CD14-positive monocyte (primary cell): ENCODE data around the gene KRT38. TPM values are rescaled to one million over a fixed set of nuclear protein-coding genes. Genes with fewer than 3 reads are reported as not detected.
A peak's percentile ranks its signal among the peaks of the same experiment; 100 is the strongest.

Experiments
- DNase-seq, 3 donors: peaks; one replicate each; pipeline ENCODE4 v3.0.0-alpha.2; 2011 to 2022
- H2AFZ ChIP-seq: 2 replicates; pipeline ENCODE4 v1.6.0; 2012; ENCODE audit warnings: mild to moderate bottlenecking, low read depth, low read length, inconsistent platforms; ENCODE audit not compliant: insufficient read depth, poor library complexity, severe bottlenecking
- H3K27ac ChIP-seq, 2 donors: 1 replicate in 1 of 2; 2 replicates in 1 of 2; pipeline ENCODE4 v1.5.1; 2012 to 2013; ENCODE audit warnings: low read length in 2 of 2, control low read depth in 1 of 2, inconsistent platforms in 1 of 2, low read depth in 1 of 2, mild to moderate bottlenecking in 1 of 2
- H3K27me3 ChIP-seq, 2 donors: one replicate each; pipeline versions ENCODE4 v1.6.0 to v1.6.1; 2011 to 2013; ENCODE audit warnings: low read length in 2 of 2; ENCODE audit not compliant: control insufficient read depth in 2 of 2, insufficient read depth in 2 of 2
- H3K36me3 ChIP-seq, 2 donors: replicated peaks in 1 of 2; 1 replicate in 1 of 2; 2 replicates in 1 of 2; pipeline versions ENCODE4 v1.5.1 to v1.6.1; 2012 to 2013; ENCODE audit warnings: low read length in 2 of 2, control low read depth in 1 of 2, inconsistent platforms in 1 of 2, mild to moderate bottlenecking in 1 of 2; ENCODE audit not compliant: insufficient read depth in 2 of 2, control insufficient read depth in 1 of 2
- H3K4me1 ChIP-seq, 2 donors: 1 replicate in 1 of 2; 2 replicates in 1 of 2; pipeline versions ENCODE4 v1.5.1 to v1.6.1; 2012 to 2013; ENCODE audit warnings: low read length in 2 of 2, control low read depth in 1 of 2, inconsistent platforms in 1 of 2, mild to moderate bottlenecking in 1 of 2, moderate library complexity in 1 of 2; ENCODE audit not compliant: insufficient read depth in 2 of 2, control insufficient read depth in 1 of 2
- H3K4me2 ChIP-seq: replicated peaks from 2 replicates; pipeline ENCODE3; 2012; ENCODE audit warnings: low read length, moderate library complexity, mild to moderate bottlenecking; ENCODE audit not compliant: poor library complexity, severe bottlenecking; ENCODE audit errors: extremely low read depth
- H3K4me3 ChIP-seq, 3 experiments: fragments of 200-600 bp in 1 of 3; sonication (generic) in 1 of 3; replicated peaks in 1 of 3; 1 replicate in 2 of 3; 2 replicates in 1 of 3; pipeline ENCODE4 v1.5.1; 2011 to 2013; ENCODE audit warnings: low read length in 3 of 3, mild to moderate bottlenecking in 3 of 3, control low read depth in 2 of 3, low read depth in 2 of 3, inconsistent platforms in 1 of 3, moderate library complexity in 1 of 3
- H3K79me2 ChIP-seq: 2 replicates; pipeline ENCODE4 v1.6.0; 2012; ENCODE audit warnings: mild to moderate bottlenecking, control low read depth, inconsistent platforms, low read length, moderate library complexity; ENCODE audit not compliant: insufficient read depth
- H3K9ac ChIP-seq: 2 replicates; pipeline ENCODE4 v1.6.0; 2017; ENCODE audit warnings: low read length, mild to moderate bottlenecking; ENCODE audit not compliant: insufficient read depth, poor library complexity, severe bottlenecking
- H3K9me3 ChIP-seq, 2 donors: replicated peaks in 1 of 2; 1 replicate in 1 of 2; 2 replicates in 1 of 2; pipeline versions ENCODE4 v1.5.1 to v1.6.1; 2012 to 2013; ENCODE audit warnings: low read length in 2 of 2, control low read depth in 1 of 2; ENCODE audit not compliant: control insufficient read depth in 1 of 2, insufficient read depth in 1 of 2
- H4K20me1 ChIP-seq: 2 replicates; pipeline ENCODE4 v1.6.0; 2012; ENCODE audit warnings: mild to moderate bottlenecking, low read length, control low read depth, moderate library complexity; ENCODE audit not compliant: insufficient read depth
- H3K27ac Mint-ChIP-seq, 7 donors: one replicate each; pipeline ENCODE4 v1.8.0; 2020; ENCODE audit warnings: mild to moderate bottlenecking in 7 of 7, mixed read lengths in 7 of 7, moderate library complexity in 6 of 7, inconsistent platforms in 2 of 7
- H3K27me3 Mint-ChIP-seq, 3 donors: one replicate each; pipeline ENCODE4 v1.8.0; 2021 to 2022; ENCODE audit warnings: low read depth in 3 of 3, mild to moderate bottlenecking in 3 of 3, mixed read lengths in 3 of 3, moderate library complexity in 3 of 3, inconsistent platforms in 1 of 3
- H3K36me3 Mint-ChIP-seq, 2 donors: one replicate each; pipeline ENCODE4 v1.8.0; 2020; ENCODE audit warnings: mixed read lengths in 2 of 2, inconsistent platforms in 1 of 2, mild to moderate bottlenecking in 1 of 2
- H3K4me1 Mint-ChIP-seq: one replicate; pipeline ENCODE4 v1.8.0; 2020; ENCODE audit warnings: mild to moderate bottlenecking, mixed read lengths
- H3K4me3 Mint-ChIP-seq, 2 donors: one replicate each; pipeline ENCODE4 v1.8.0; 2020; ENCODE audit warnings: mild to moderate bottlenecking in 2 of 2, mixed read lengths in 2 of 2, moderate library complexity in 1 of 2
- H3K9me3 Mint-ChIP-seq, 7 donors: one replicate each; pipeline ENCODE4 v1.8.0; 2020 to 2022; ENCODE audit warnings: mixed read lengths in 7 of 7, mild to moderate bottlenecking in 6 of 7, moderate library complexity in 6 of 7, inconsistent platforms in 2 of 7
- WGBS: methylation state at CpG from one replicate; pipeline ENCODE4 v1.1.5; 2013; ENCODE audit warnings: missing lambda C conversion rate; ENCODE audit not compliant: insufficient coverage; 5-methylcytosine and 5-hydroxymethylcytosine counted together
- intact Hi-C, 2 donors: fragments of 100-400 bp; cut with micrococcal nuclease; formaldehyde crosslinking; loops; one replicate each; pipeline versions ENCODE4 v1.15.0 to v1.15.1; 2023
- polyA plus RNA-seq, 3 donors: library from polyadenylated mRNA; depleted of rRNA in 1 of 3; unstranded in 2 of 3; stranded (reverse) in 1 of 3; fragments of 300-500 nt in 2 of 3; fragments of >200 nt in 1 of 3; fragmentation: Illumina TruSeq in 2 of 3; gene quantifications; 1 replicate in 2 of 3; 2 replicates in 1 of 3; pipeline ENCODE4 v1.2.3, GENCODE V29; 2012 to 2021
- TF ChIP-seq, protein P1 (sequence below): fragments of 200-600 bp; IDR thresholded peaks from one replicate; pipeline ENCODE4 v1.8.0; 2022; ENCODE audit warnings: antibody characterized with exemption, mild to moderate bottlenecking

Gene KRT38
- polyA plus RNA-seq, 3 donors: not detected

DNA sequence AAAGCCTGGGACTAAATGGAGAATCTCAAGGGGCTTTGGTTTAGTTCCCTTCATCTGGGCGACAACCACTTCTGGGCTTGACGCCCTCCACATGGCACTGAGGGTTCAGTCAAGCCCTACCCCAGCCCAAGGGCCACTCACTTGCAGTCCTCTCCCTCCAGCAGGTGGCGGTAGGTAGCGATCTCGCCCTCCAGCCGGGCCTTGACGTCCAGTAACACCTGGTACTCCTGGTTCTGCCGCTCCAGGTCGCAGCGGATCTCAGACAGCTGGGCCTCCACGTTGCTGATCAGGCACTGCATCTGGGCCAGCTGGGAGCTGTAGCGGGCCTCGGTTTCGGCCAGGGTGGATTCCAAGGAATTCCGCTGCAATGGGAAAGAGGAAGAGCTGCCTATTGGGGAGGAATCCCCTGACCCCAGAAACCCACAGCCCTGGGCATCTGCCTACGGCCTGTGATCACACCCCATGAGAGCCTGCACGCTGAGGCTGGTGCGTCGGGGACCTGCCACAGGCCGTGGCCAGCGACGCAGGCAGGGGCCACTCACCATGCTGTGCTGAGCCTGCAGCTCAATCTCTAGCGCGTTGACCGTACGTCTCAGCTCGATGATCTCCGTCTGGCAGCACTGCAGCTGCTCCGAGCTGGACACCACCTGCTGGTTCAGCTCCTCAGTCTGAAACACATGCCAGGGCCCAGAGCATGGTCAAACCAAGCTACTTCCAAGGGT, 46.2 kb upstream of the KRT38 start:
- Mint-ChIP-seq H3K27me3 (peaks cover 2 to 7% (median 6%) of the 10 kb centered on the region in 3 donors), H3K36me3 (no peaks in the 10 kb centered on the region), H3K4me3 (no peak overlapping the region), H3K27ac (no peak overlapping the region), H3K4me1 (peaks cover 31% of the 10 kb centered on the region), H3K9me3 (no peaks in the 10 kb centered on the region)
- H3K27ac ChIP-seq: no peak overlapping the region
- peak; percentile 36 to 57 (median 50) for DNase-seq
- 68% methylated on average over 27 of the region's 29 CpGs for WGBS
- H3K4me3 ChIP-seq: no peak overlapping the region
- no peak overlapping the region for H3K4me2 ChIP-seq
- H3K27me3 ChIP-seq: no peaks in the 10 kb centered on the region
- no peaks in the 10 kb centered on the region for H3K36me3 ChIP-seq
- H4K20me1 ChIP-seq: no peaks in the 10 kb centered on the region
- intact Hi-C loops: loop anchor here in 1 of 2 donors (5.0 kb wide), 1 partner anchor 60 kb away; no protein-coding TSS in a partner anchor
- H3K4me1 ChIP-seq: peaks cover 30 to 35% of the 10 kb centered on the region in 2 donors
- peak overlapping the region; percentile 18 for H2AFZ ChIP-seq
- no peaks in the 10 kb centered on the region for H3K79me2 ChIP-seq
- H3K9me3 ChIP-seq: no peaks in the 10 kb centered on the region
- H3K9ac ChIP-seq: no peak overlapping the region
- TF ChIP-seq, protein P1, sequence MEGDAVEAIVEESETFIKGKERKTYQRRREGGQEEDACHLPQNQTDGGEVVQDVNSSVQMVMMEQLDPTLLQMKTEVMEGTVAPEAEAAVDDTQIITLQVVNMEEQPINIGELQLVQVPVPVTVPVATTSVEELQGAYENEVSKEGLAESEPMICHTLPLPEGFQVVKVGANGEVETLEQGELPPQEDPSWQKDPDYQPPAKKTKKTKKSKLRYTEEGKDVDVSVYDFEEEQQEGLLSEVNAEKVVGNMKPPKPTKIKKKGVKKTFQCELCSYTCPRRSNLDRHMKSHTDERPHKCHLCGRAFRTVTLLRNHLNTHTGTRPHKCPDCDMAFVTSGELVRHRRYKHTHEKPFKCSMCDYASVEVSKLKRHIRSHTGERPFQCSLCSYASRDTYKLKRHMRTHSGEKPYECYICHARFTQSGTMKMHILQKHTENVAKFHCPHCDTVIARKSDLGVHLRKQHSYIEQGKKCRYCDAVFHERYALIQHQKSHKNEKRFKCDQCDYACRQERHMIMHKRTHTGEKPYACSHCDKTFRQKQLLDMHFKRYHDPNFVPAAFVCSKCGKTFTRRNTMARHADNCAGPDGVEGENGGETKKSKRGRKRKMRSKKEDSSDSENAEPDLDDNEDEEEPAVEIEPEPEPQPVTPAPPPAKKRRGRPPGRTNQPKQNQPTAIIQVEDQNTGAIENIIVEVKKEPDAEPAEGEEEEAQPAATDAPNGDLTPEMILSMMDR: peak; percentile 70

DNA sequence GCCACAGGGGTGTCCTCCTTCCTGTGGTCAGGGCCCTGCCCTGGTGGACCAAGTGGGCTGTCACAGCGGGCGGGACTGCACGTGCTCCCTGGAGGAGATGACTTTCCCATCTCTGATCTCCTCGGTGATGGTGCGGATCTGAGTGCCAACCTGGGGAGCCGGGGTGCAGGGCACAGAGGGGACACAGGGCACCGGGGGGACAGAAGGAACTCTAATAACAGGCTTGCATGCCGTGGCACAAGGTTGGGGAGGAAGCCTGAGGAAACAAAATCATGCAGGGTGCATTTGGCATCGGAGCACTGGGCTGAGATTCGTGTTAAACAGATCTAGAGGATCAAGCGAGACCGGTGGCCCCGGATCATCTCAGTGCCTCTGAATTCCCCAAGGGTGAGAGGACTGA, 45.5 kb upstream of the KRT38 start:
- H3K36me3 ChIP-seq: no peaks in the 10 kb centered on the region
- no peaks in the 10 kb centered on the region for H4K20me1 ChIP-seq
- H3K36me3 Mint-ChIP-seq: no peaks in the 10 kb centered on the region
- no peaks in the 10 kb centered on the region for H3K79me2 ChIP-seq
- H3K9ac ChIP-seq: no peak overlapping the region
- H3K4me1 ChIP-seq: peaks cover 24 to 28% of the 10 kb centered on the region in 2 donors
- no peaks in the 10 kb centered on the region for H3K9me3 Mint-ChIP-seq
- peaks cover 2 to 7% (median 6%) of the 10 kb centered on the region in 3 donors for H3K27me3 Mint-ChIP-seq
- H3K4me3 Mint-ChIP-seq: no peak overlapping the region
- H3K27ac ChIP-seq: no peak overlapping the region
- peaks cover 25% of the 10 kb centered on the region for H3K4me1 Mint-ChIP-seq
- no peak for DNase-seq
- no peaks in the 10 kb centered on the region for H3K27me3 ChIP-seq
- TF ChIP-seq, protein P1: no peak
- intact Hi-C loops: loop anchor here in 1 of 2 donors (5.0 kb wide), 1 partner anchor 61 kb away; no protein-coding TSS in a partner anchor
- H3K4me2 ChIP-seq: no peak overlapping the region
- H3K4me3 ChIP-seq: no peak overlapping the region
- H3K9me3 ChIP-seq: no peaks in the 10 kb centered on the region
- 89% methylated on average over 13 of the region's 13 CpGs for WGBS
- H3K27ac Mint-ChIP-seq: no peak overlapping the region
- no peak overlapping the region for H2AFZ ChIP-seq
